Natural killer cell (primary cell): Measurements from ENCODE around the gene PRDM4. TPM values are rescaled to one million over a fixed set of nuclear protein-coding genes. Genes with fewer than 3 reads are reported as not detected.

ENCODE experiments used
- ATAC-seq, 3 donors: fragments of 150-1000 bp in 2 of 3; fragments of 200-7000 bp in 1 of 3; cut with Tn5 transposase; 1 replicate in 1 of 3; 2 replicates in 2 of 3; pipeline ENCODE4 v1.10.0; 2021; ENCODE audit warnings: mild to moderate bottlenecking in 2 of 3, moderate library complexity in 2 of 3
- DNase-seq, 2 donors: peaks; one replicate each; pipeline versions ENCODE4 v3.0.0 to v3.0.0-alpha.2; 2013 to 2021; ENCODE audit warnings: mixed read lengths in 1 of 2
- H3K27ac ChIP-seq: one replicate; pipeline ENCODE4 v1.5.1; 2013; ENCODE audit warnings: mild to moderate bottlenecking, low read length
- H3K27me3 ChIP-seq: one replicate; pipeline ENCODE4 v1.6.1; 2013; ENCODE audit warnings: low read length; ENCODE audit not compliant: control insufficient read depth, insufficient read depth
- H3K36me3 ChIP-seq: one replicate; pipeline ENCODE4 v1.6.1; 2013; ENCODE audit warnings: low read length; ENCODE audit not compliant: control insufficient read depth, insufficient read depth
- H3K4me1 ChIP-seq: one replicate; pipeline ENCODE4 v1.6.1; 2013; ENCODE audit warnings: low read length; ENCODE audit not compliant: control insufficient read depth, insufficient read depth
- H3K4me3 ChIP-seq: one replicate; pipeline ENCODE4 v1.5.1; 2013; ENCODE audit warnings: low read length
- H3K9me3 ChIP-seq: one replicate; pipeline ENCODE4 v1.6.1; 2013; ENCODE audit warnings: low read length; ENCODE audit not compliant: control insufficient read depth, insufficient read depth
- H3K27ac Mint-ChIP-seq, 2 donors: one replicate each; pipeline ENCODE4 v1.8.0; 2022; ENCODE audit warnings: mild to moderate bottlenecking in 2 of 2, mixed read lengths in 2 of 2, moderate library complexity in 1 of 2
- H3K27me3 Mint-ChIP-seq, 2 donors: one replicate each; pipeline ENCODE4 v1.8.0; 2022; ENCODE audit warnings: low read depth in 2 of 2, mixed read lengths in 2 of 2
- H3K36me3 Mint-ChIP-seq: one replicate; pipeline ENCODE4 v1.8.0; 2022; ENCODE audit warnings: mixed read lengths
- H3K4me1 Mint-ChIP-seq, 2 donors: one replicate each; pipeline ENCODE4 v1.8.0; 2022; ENCODE audit warnings: mixed read lengths in 2 of 2
- H3K4me3 Mint-ChIP-seq: one replicate; pipeline ENCODE4 v1.8.0; 2022; ENCODE audit warnings: mild to moderate bottlenecking, moderate library complexity, mixed read lengths
- H3K9me3 Mint-ChIP-seq, 2 donors: one replicate each; pipeline ENCODE4 v1.8.0; 2022; ENCODE audit warnings: mixed read lengths in 2 of 2
- whole genome bisulfite sequencing: methylation state at CpG from one replicate; pipeline ENCODE4 v1.1.7; 2013; ENCODE audit warnings: missing lambda C conversion rate; ENCODE audit not compliant: insufficient coverage; 5-methylcytosine and 5-hydroxymethylcytosine counted together
- intact Hi-C: fragments of 100-400 bp; cut with micrococcal nuclease; formaldehyde crosslinking; loops from one replicate; pipeline ENCODE4 v1.14.2; 2022
- total RNA-seq, 4 donors: library from RNA; stranded (reverse); fragments of 120-200 nt in 1 of 4; gene quantifications; one replicate each; pipeline versions ENCODE4 v1.2.3 to v1.2.4, GENCODE V29; 2013 to 2022
- TF ChIP-seq, protein P1 (sequence below): fragments of 200-600 bp; IDR thresholded peaks from one replicate; pipeline ENCODE4 v1.8.0; 2022; ENCODE audit warnings: antibody characterized with exemption

The PRDM4 gene
- total RNA-seq, 3 donors from 2014 or later (not counting 1 experiment from before 2014, with no cell fraction given), result 37.0 to 49.5 (median 40.5) TPM

DNA sequence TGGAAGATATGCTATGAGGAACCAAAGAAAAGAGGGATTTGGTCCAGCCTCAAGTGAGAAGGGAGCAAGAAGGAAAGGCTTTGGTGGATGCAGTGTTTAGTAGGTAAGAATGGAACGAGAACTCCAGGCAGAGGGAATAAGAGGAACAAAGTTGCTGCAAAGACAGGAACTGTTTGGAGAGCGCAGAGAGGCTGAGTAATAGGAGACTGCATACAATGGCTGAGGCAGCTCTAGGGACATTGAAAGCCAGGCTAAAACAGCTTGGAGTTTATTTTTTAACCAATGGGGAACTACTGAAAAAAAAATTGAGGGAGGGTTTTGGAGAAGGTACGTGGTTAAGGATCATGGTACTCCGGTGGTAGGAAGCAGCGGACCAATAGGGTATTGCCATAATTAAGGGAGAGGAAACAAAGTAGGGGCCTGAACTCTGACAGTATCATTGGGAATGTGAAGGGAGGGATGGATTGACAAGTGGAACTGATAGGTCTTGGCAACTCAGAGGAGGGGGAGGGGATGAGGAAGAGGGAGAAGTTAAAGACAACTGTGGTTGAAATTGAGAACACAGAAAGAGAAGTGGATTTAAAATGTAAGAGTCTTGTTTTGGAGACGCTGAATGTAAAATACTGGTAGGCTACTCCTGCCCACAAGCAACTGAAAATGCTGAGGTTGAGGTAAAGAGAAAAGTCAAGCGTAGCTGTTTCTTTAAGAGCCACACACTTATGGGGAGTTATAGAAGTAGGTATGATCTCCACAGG lies 18.3 kb upstream of the PRDM4 start:
- intact Hi-C loops, result no loop called here
- H3K36me3 Mint-ChIP-seq, result no peaks in the 10 kb centered on the region
- Histone ChIP-seq H3K4me1 (peaks cover 5% of the 10 kb centered on the region), H3K9me3 (no peaks in the 10 kb centered on the region), H3K27me3 (peaks cover 11% of the 10 kb centered on the region), H3K27ac (no peak overlapping the region), H3K36me3 (no peaks in the 10 kb centered on the region), H3K4me3 (no peak overlapping the region)
- no peak overlapping the region for H3K27ac Mint-ChIP-seq
- no peak for DNase-seq
- ATAC-seq, result no peak
- TF ChIP-seq, protein P1, sequence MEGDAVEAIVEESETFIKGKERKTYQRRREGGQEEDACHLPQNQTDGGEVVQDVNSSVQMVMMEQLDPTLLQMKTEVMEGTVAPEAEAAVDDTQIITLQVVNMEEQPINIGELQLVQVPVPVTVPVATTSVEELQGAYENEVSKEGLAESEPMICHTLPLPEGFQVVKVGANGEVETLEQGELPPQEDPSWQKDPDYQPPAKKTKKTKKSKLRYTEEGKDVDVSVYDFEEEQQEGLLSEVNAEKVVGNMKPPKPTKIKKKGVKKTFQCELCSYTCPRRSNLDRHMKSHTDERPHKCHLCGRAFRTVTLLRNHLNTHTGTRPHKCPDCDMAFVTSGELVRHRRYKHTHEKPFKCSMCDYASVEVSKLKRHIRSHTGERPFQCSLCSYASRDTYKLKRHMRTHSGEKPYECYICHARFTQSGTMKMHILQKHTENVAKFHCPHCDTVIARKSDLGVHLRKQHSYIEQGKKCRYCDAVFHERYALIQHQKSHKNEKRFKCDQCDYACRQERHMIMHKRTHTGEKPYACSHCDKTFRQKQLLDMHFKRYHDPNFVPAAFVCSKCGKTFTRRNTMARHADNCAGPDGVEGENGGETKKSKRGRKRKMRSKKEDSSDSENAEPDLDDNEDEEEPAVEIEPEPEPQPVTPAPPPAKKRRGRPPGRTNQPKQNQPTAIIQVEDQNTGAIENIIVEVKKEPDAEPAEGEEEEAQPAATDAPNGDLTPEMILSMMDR, result no peak
- peaks cover 43 to 66% of the 10 kb centered on the region in 2 donors for H3K27me3 Mint-ChIP-seq
- WGBS, result 58% methylated on average over 7 of the region's 7 CpGs
- H3K9me3 Mint-ChIP-seq, result no peaks in the 10 kb centered on the region
- no peak overlapping the region for H3K4me3 Mint-ChIP-seq
- H3K4me1 Mint-ChIP-seq, result peaks cover 8 to 9% of the 10 kb centered on the region in 2 donors

DNA sequence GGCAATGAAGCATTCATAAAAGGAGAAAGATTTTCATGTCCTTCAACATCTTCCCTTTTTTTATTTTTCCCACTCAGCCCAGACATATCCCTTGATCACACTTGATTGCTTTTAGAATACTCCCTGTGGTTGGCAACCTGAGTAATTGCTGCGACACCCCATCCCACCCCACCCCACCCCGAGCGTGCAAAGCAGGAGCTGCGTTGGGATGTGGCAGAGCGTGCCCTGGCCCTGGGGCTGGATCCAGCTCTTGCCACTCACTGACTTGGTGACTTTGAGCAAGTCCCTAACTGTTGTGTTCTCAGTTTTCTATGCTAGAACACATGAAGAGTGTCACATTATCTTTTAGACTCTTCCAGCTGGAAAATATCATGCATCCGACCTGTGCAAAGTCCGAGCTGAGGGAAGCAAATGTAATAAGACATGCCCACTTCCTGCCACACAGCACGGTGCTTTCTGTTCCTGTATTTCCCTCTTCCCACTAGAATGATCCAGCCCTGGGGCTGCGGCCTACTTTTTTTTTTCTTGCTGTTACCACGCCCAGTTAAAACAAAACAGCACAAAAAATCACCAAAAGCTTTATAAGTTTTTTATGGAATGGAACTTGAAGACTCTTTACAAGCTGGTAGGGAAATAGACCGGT lies 17.6 kb upstream of the PRDM4 start:
- H3K4me3 ChIP-seq, result no peak overlapping the region
- Mint-ChIP-seq H3K36me3 (no peaks in the 10 kb centered on the region), H3K4me3 (no peak overlapping the region), H3K27me3 (peaks cover 48 to 66% of the 10 kb centered on the region in 2 donors), H3K9me3 (no peaks in the 10 kb centered on the region), H3K27ac (no peak overlapping the region), H3K4me1 (peaks cover 12 to 14% of the 10 kb centered on the region in 2 donors)
- H3K9me3 ChIP-seq, result no peaks in the 10 kb centered on the region
- no peaks in the 10 kb centered on the region for H3K36me3 ChIP-seq
- peaks cover 5% of the 10 kb centered on the region for H3K4me1 ChIP-seq
- WGBS, result 68% methylated on average over 9 of the region's 11 CpGs
- peaks cover 14% of the 10 kb centered on the region for H3K27me3 ChIP-seq
- TF ChIP-seq, protein P1, result no peak
- intact Hi-C loops, result no loop called here
- DNase-seq, result no peak
- H3K27ac ChIP-seq, result no peak overlapping the region
- ATAC-seq, result no peak

DNA sequence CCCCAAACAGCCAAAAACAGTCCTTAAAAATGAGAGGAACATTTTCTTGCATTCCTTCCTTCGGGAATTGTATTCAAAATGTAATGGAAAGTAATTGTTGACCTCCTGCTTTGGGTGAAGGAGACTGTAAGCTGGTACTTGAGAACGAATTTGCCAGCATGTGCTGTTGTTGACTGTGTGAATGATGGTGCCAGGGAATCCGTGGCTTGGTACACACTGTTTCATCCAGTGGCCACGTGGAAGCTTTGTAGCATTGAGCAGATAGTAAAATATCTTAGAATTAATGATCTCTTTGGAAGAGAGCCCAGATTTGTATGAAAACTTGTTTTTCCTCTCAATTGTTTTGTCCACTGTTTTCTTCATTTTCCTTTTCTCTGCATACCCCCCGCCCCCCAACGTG lies 15.2 kb upstream of the PRDM4 start:
- TF ChIP-seq, protein P1, result no peak
- Mint-ChIP-seq H3K27me3 (peaks cover 61 to 65% of the 10 kb centered on the region in 2 donors), H3K9me3 (no peaks in the 10 kb centered on the region), H3K4me1 (peaks cover 12 to 14% of the 10 kb centered on the region in 2 donors), H3K4me3 (no peak overlapping the region), H3K36me3 (no peaks in the 10 kb centered on the region), H3K27ac (no peak overlapping the region)
- Histone ChIP-seq H3K27me3 (peaks cover 18% of the 10 kb centered on the region), H3K27ac (no peak overlapping the region), H3K4me1 (peaks cover 5% of the 10 kb centered on the region), H3K4me3 (no peak overlapping the region), H3K9me3 (no peaks in the 10 kb centered on the region), H3K36me3 (no peaks in the 10 kb centered on the region)
- intact Hi-C loops, result no loop called here
- WGBS, result 57% methylated on average over 5 of the region's 6 CpGs
- no peak for DNase-seq
- ATAC-seq, result no peak
